HCT116 (cell line): ENCODE results near the gene DOCK11.
A peak's percentile ranks its signal among the peaks of the same experiment; 100 is the strongest.

Experiments used
- CTCF ChIP-seq, 3 experiments: fragments of 200-600 bp in 1 of 3; sonication (generic) in 1 of 3; IDR thresholded peaks in 2 of 3; conservative IDR thresholded peaks in 1 of 3; 2 replicates each; pipeline ENCODE4 v1.5.1; 2012 to 2017; ENCODE audit warnings: low read depth in 2 of 3, low read length in 2 of 3, antibody characterized with exemption in 1 of 3, borderline replicate concordance in 1 of 3, control low read depth in 1 of 3, mild to moderate bottlenecking in 1 of 3, mixed read lengths in 1 of 3, mixed run types in 1 of 3, moderate library complexity in 1 of 3; ENCODE audit not compliant: insufficient read depth in 1 of 3
- EZH2phosphoT487 ChIP-seq: fragments of 200-600 bp; IDR thresholded peaks from 2 replicates; pipeline ENCODE4 v1.6.1; 2018; ENCODE audit warnings: antibody characterized with exemption, borderline replicate concordance
- TCF7L2 ChIP-seq: IDR thresholded peaks from 2 replicates; pipeline ENCODE4 v1.7.0; 2011; ENCODE audit warnings: borderline replicate concordance, inconsistent platforms; ENCODE audit not compliant: insufficient read depth, insufficient read length; ENCODE audit errors: extremely low read depth

DNA sequence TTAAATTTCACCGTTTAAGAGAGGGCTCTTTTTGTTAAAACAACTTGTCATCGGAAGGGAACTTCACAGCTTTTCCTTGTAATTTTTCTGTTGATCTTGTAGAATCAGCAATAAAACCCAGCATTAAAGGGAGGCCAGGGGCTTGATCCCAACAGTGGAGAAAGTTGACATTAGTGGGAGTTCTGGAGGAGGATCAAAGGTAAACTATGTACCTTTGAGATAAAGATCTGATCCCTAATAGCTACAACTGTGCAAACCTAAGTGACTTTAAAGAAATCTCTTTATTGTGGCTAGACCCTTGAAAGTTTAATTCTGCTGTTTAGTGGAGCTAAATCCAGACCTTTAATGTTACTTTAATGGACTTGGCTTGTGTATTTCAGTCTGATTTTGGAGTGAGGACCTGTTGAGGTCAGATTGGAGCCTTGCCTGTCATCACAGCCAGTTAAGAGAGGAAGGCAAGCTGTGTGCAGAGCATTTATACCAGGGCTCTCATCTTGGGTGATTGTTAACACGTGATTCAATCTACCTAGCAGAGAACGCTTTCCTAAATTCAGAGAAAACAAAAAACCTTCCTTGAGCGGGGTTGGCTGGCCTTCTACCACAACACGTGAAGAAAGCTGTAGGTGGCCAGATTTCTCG, 1.7 kb downstream of the DOCK11 start:
- no peak for TF ChIP-seq EZH2phosphoT487
- peak; percentile 56 for TF ChIP-seq TCF7L2
- no peak for TF ChIP-seq CTCF (IDR thresholded peaks at IDR 0.05 in 2 of 3, conservative IDR thresholded peaks at IDR 0.05 in 1 of 3; ENCODE audit: borderline replicate concordance in 1 of 3, insufficient read depth in 1 of 3, low read depth in 2 of 3, low read length in 2 of 3)
